ENCODE results near the gene TMEM214. TPM values are rescaled to one million over a fixed set of nuclear protein-coding genes. Genes with fewer than 3 reads are reported as not detected.

The TMEM214 gene
- total RNA-seq, 1 experiment from 2014 or later = 55.3 TPM

- Mint-ChIP-seq H3K4me1 (no peaks in the 10 kb centered on the region), H3K9me3 (peaks cover 13 to 15% of the 10 kb centered on the region in 2 experiments), H3K27ac (no peak overlapping the region), H3K36me3 (ENCODE audit: insufficient read depth in 1 of 3, low read depth in 3 of 3) (peaks cover 7 to 16% (median 13%) of the 10 kb centered on the region in 3 experiments), H3K27me3 (ENCODE audit: low read depth) (peaks cover 9% of the 10 kb centered on the region; the same call in 1 of the 2 replicates), H3K4me3 (no peak overlapping the region)
- DNase-seq = no peak
- H4K5ac ChIP-seq (ENCODE audit: insufficient read length, low read depth, low read length) = no peak overlapping the region
- H3K4me2 ChIP-seq (ENCODE audit: insufficient read depth, insufficient read length, low read length) = no peak overlapping the region
- H3K23me2 ChIP-seq (ENCODE audit: insufficient read length, low read depth, low read length, poor library complexity, severe bottlenecking) = no peaks in the 10 kb centered on the region
- no peak overlapping the region for H2AK5ac ChIP-seq (ENCODE audit: insufficient read length, low read length)
- H2BK20ac ChIP-seq (ENCODE audit: low read depth, low read length, poor library complexity, severe bottlenecking) = no peak overlapping the region
- H2BK5ac ChIP-seq (ENCODE audit: insufficient read length, low read length) = no peak overlapping the region
- no peaks in the 10 kb centered on the region for H3K27me3 ChIP-seq (ENCODE audit: insufficient read depth, low read length)
- H3K79me2 ChIP-seq (ENCODE audit: insufficient read depth, low read length) = no peaks in the 10 kb centered on the region
- H2BK15ac ChIP-seq (ENCODE audit: low read depth, low read length) = no peak overlapping the region
- H3K23ac ChIP-seq (ENCODE audit: insufficient read length, low read depth, low read length) = no peak overlapping the region
- no peak overlapping the region for H3K56ac ChIP-seq (ENCODE audit: insufficient read length, low read depth, low read length)
- no CpG with 5 or more reads among the region's 4 CpGs for WGBS (ENCODE audit: extremely low coverage, insufficient read length, low lambda C conversion rate)
- no peak overlapping the region for H2AFZ ChIP-seq (ENCODE audit: low read length)
- no peak overlapping the region for H4K91ac ChIP-seq (ENCODE audit: insufficient read length, low read depth, low read length)
- no peak overlapping the region for H2BK120ac ChIP-seq (ENCODE audit: low read depth, low read length, poor library complexity, severe bottlenecking)
- no peak overlapping the region for H2BK12ac ChIP-seq (ENCODE audit: insufficient read length, low read depth, low read length)
- no peaks in the 10 kb centered on the region for H4K20me1 ChIP-seq (ENCODE audit: control insufficient read depth, insufficient read depth, insufficient read length)
- no peak for TF ChIP-seq CTCF (conservative IDR thresholded peaks at IDR 0.05)
- H3K4me1 ChIP-seq (ENCODE audit: insufficient read depth, low read length) = no peaks in the 10 kb centered on the region
- no peak overlapping the region for H3K18ac ChIP-seq (ENCODE audit: insufficient read length, low read depth, low read length)
- H3K9me3 ChIP-seq (ENCODE audit: control insufficient read depth, low read depth, low read length) = peaks cover 16% of the 10 kb centered on the region
- H3K79me1 ChIP-seq (ENCODE audit: insufficient read depth, low read depth, low read length, poor library complexity, severe bottlenecking) = no peaks in the 10 kb centered on the region
- H3K9ac ChIP-seq (ENCODE audit: extremely low read depth, insufficient read length, low read length) = no peak overlapping the region
- no peak overlapping the region for H3K4ac ChIP-seq (ENCODE audit: low read depth, low read length)
- H3K27ac ChIP-seq (ENCODE audit: insufficient read length, low read depth, low read length) = no peak overlapping the region
- H3T11ph ChIP-seq (ENCODE audit: low read length) = no peak overlapping the region
- no peak overlapping the region for H3K14ac ChIP-seq (ENCODE audit: insufficient read depth, low read length)
- no peak overlapping the region for H4K8ac ChIP-seq (replicated peaks; ENCODE audit: insufficient read length, low read depth, low read length)
Measured at GRCh38 chr2:27008678-27009077, 24.1 kb upstream of the TMEM214 start.
